Stimulated activated naive CD8-positive, alpha-beta T cell treated with anti-CD3 and anti-CD28 coated beads, Interleukin-15, Interleukin-2, amounts not matched to agents 100 U/mL and 50 U/mL, for 24 hours (primary cell): Measurements from ENCODE around the gene GUCD1.

Experiments
- ATAC-seq: fragments of 150-1000 bp; cut with Tn5 transposase; one replicate; pipeline ENCODE4 v1.10.0; 2021
- DNase-seq: peaks from one replicate; pipeline ENCODE4 v3.0.0; 2021

GUCD1 gene

DNA sequence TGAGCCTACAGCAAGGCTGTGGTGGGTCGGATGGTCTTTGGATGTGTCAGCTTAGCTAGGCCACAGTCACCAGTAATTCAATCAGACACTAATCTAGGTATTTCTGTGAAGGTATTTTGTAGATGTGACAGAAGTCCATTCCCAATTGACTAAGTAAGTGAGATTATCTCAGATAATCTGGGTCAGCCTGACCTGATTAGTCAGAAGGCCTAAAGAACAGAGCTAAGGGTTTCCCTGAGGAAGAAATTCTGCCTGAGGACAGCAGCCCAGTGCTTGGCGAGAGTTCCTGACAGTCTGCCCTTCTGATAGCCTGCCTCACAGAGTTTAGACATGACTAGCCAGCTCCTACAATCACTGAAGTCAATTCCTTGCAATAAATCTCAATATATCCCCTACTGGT lies 28.7 kb downstream of the GUCD1 start:
- no peak for ATAC-seq
- no peak for DNase-seq

DNA sequence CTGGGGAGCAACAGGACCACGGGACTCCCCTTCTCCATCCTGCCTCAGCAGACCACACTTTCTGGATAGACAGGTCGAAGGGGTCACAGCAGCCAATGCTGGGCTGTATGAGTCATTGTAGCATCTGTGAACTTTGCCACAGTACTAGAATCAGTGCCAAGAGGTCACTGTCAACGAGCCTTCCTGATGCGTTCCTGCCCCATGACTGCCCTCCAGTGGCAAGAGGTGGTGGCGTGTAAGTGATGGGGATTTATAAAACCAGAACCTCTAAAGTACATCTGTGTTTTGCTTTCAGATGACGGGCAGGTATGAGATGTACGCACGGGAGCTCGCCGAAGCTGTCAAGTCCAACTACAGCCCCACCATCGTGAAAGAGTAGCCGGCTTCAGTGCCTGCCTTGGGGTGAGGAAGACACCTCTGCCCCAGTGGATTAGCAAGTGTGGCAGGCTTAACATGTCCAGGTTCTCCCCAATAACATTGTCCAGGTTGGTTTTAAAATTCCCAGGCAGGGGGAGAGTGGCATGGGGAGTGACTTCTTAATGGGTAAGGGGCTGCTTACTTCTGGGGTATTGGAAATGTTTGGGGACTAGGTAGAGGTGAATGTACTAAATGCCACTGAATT lies 29.4 kb downstream of the GUCD1 start:
- peak; percentile 94 for ATAC-seq
- peak; percentile 84 for DNase-seq

DNA sequence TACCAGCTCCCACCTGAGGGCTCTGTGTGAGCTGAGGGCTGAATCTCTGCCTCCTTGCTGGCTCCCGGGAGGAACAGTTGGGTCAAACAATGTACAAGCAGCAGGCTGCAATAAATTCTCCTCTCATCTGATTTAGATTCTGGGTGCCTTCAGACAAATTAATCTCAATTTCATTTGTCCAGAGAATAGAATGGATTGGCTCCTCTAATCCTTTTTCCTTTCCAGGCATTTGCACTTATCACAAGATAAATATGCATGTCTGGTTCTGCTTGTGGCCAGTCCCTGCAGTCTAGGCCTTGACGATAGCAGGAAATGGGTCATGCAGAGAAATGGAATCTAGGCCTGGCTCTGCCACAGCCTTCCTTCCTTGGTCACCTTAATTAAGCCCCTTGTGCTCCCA lies 31.1 kb downstream of the GUCD1 start:
- DNase-seq (no peak), ATAC-seq (no peak)

DNA sequence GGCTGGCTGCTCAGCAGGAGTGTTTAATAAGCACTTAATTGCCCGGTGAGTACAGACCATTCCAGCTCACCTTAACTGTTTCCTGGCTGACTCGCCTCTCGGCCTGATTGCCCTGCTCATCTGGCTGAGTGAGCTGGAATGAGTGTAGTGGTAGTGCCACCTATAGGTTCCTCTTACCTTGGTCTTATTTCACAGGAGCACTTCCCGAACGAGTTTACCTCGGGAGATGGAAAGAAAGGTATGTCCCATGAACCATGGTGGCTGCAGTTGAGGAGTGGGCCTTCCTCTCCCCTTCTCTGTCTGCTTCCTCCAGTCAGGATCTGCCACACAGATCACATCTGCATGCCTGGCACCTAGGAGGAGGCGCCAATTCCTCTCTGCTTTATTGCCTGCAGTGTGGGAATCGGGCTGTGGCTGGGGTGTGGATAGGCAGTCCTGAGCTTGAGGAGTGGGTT lies 33.1 kb downstream of the GUCD1 start:
- ATAC-seq = peak; percentile 63
- DNase-seq = peak; percentile 43

DNA sequence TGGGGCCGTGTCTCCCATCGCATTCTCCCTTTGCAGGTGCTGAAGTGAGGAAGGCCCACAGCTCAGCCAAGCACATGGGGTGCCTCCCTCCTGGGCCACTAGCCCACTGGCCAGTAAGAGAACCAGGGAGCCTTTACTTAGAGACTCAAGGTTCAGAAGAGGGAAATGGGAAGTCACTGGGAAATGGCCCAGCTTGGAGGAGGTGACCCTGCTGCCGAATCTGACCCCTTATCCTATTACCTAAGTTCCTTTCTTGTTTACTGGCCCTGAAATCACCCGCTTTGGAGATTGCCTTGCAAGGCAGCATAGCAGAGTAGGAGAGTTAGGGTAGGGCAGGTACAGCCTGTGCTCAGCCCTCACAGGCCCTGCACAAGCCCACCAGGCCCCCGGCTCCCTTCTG lies 35.4 kb downstream of the GUCD1 start:
- DNase-seq = no peak
- no peak for ATAC-seq

DNA sequence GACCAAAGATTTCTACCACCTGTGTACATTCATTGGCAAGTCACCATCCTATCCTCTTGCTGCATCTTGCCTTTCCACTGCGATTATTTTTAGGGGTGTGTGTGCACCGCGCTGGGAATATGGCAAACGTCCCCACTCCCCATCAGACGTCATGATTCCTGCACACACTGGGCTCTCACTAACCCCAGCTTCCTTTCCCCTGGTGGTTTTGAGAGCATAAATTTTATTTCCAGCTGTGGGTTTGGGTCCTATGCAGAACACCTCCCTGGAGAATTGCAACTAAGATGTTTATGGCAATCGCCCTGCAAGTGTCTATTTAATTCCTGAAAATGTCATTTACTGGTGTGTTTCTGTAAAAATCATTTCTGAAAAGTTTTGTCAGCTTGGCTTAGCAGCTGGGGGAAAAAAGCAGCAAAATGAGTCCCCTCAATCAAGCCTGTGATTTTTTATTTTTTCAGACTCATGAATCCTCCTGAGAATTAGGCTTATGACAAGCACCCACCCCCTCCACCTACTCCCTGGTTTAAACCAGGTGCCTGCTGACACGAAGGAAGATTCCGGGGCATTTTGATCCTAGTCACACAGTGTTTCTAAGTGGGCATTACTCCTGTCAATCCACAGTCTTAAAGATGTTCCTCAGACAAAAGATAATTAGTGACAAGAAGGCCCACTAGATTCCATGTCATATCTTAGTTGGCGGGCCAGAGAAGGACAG lies 36.0 kb downstream of the GUCD1 start:
- ATAC-seq (no peak), DNase-seq (no peak)

DNA sequence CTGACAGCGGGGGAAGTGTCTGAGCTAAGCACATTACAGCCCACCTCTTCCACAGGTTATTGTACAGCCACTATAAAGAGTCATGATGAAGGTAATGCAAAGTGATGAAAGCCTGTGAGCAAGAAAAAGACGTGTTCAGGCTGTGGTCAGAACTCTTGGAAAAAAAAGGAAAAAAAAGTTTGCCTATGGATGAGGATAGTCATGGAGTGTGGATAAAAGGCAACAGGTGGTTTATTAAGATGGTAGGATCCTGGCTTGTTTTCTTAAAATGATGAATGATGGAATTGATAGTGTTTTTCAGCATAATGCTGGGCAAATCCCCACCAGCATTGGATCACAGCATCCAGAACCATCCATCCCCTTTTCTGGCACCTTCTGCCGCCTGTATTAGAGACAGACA lies 36.7 kb downstream of the GUCD1 start:
- ATAC-seq (no peak), DNase-seq (no peak)

DNA sequence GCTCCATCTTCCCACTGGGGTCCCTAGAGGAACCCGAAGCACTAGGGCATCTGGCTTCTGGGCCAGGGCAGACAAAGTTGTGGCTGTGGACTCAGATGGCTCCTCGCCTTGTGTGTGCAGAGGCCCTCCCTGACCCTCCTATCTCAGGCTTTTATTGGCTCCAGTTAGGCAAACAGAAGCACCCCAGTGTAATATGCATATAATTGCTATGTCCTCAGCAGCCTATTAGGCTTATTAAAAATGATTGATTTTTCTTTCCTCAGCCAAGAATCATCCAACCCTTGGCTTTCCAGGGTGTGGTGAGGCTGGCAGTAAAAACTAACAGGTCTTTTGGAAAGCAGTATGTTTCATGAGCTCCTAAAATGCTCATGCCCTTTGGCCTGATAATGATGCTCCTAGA lies 37.5 kb downstream of the GUCD1 start:
- ATAC-seq (no peak), DNase-seq (no peak)

DNA sequence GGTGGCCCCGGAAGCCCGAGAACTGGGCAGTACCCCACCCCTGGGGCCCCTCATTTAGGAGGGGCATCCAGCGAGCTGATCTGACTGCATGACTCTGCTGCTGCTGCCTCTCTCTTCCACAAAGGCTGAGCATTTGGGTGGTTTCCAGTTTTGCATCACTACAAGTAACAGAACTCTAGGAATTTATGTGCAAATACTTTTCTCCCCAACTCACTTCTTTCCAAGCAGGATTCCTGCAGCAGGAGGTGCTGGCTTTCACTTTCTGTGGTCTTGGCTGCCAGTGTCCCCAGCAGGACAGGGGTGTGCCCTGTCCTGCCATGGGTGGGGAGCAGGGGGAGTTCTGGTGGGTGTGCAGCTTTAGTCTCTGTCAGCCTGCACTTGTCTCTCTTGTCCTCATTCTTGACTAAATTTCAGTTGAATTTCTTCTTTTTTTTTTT lies 38.6 kb downstream of the GUCD1 start:
- ATAC-seq = no peak
- DNase-seq = no peak

DNA sequence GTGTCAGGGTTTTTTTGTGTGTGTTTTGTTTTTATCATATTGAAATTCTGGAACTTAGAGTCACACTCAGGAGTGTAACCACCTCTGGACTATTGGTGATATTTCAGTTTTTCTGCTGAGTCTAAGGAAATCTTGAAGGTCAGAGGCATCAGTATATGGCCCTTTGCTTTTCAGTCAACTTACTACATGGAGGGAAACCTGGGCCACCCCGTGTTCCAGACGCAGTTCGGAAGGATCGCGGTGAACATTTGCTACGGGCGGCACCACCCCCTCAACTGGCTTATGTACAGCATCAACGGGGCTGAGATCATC lies 40.0 kb downstream of the GUCD1 start:
- DNase-seq = no peak
- ATAC-seq = peak; percentile 2

DNA sequence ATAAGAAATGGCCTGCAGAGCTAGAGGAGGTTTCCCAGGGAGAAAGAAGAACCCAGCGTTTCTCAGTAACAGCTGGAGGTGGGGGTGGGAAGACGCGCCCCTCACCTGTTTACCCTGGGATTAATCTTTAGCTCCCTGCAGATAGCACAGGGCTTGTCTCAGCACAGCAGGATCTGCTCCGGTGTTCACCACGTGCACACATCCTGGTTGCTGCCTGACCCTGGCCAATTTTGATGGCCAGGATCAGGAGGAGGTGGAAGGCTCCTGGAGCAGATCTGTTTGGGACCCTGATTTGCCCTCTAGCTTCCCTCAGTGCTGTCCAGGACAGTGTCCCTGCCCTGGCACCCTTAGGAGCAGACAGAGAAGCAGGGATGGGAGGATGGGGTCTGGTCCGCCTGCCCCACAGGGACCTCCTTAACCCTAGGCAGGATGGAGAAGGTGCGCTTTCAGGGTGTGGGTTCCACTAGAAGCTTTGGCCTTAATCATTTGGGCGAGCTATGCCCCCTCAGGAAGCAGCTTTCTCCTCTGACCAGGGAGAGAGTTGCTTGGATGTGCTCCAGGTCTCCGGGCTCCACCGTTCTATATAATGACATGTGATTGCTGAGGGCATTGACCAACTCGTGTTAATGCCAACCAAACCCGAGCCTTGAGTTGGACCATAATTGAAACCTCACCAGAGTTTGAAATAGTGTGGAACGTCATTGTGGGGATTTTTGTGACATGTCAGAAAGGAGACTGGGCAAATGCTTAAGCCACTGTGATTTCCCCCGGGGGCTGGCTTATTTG lies 40.5 kb downstream of the GUCD1 start:
- no peak for ATAC-seq
- no peak for DNase-seq

DNA sequence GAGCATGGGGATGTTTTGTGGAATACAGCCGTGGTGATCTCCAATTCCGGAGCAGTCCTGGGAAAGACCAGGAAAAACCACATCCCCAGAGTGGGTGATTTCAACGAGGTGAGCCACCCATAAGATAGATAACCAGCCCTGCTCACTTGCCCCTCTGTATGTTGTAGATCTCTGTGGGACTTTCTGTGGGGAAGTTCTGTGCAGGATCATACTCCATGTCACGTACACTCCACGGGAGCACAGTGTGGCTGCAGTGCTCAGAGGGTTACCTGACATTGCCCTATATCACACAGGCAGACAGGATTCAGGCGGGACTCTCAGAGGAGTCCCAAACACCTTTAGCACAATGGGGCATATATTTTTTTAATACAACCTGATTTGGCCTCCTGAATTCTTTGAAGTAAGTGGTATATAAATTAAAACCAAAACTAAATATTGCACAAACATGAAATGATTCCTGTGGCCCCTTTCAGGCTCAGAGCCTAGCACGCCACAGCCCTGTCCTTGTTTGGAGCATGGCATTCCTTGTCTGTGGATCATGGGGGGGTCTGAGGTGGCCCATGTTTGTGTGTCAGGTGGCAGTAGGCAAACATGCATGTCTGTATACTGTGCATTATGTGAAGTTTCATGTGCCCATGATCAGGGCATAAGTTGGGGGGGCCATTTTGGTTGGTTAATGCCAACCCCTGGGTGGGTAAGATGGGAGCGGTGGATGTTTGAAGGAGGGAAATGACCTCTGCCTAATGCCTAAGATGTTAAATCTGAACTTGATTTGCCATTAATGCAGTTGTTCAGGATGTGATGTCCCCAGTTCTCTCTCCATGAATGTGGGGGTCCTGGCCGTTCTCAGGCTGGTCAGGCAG lies 41.3 kb downstream of the GUCD1 start:
- DNase-seq (no peak), ATAC-seq (no peak)

DNA sequence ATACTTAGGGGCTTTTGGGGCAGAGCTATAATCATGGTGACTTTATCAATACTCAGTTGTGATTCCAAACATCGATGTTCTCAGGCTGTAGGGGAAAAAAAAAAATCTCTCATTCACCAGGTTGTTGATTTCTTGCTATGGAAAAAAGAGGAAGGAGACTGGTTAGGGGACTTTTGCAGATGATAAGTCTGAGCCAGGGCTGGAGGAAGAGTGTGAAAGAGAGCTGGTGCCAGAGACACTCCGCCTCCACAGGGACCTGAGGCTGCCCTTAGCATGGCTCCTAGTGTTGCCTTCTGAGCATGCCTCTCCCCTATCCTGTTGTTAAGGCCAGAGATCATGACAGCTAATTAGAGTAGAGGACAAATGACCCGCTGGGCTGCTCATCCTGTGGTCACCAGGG lies 42.9 kb downstream of the GUCD1 start:
- ATAC-seq (no peak), DNase-seq (no peak)

DNA sequence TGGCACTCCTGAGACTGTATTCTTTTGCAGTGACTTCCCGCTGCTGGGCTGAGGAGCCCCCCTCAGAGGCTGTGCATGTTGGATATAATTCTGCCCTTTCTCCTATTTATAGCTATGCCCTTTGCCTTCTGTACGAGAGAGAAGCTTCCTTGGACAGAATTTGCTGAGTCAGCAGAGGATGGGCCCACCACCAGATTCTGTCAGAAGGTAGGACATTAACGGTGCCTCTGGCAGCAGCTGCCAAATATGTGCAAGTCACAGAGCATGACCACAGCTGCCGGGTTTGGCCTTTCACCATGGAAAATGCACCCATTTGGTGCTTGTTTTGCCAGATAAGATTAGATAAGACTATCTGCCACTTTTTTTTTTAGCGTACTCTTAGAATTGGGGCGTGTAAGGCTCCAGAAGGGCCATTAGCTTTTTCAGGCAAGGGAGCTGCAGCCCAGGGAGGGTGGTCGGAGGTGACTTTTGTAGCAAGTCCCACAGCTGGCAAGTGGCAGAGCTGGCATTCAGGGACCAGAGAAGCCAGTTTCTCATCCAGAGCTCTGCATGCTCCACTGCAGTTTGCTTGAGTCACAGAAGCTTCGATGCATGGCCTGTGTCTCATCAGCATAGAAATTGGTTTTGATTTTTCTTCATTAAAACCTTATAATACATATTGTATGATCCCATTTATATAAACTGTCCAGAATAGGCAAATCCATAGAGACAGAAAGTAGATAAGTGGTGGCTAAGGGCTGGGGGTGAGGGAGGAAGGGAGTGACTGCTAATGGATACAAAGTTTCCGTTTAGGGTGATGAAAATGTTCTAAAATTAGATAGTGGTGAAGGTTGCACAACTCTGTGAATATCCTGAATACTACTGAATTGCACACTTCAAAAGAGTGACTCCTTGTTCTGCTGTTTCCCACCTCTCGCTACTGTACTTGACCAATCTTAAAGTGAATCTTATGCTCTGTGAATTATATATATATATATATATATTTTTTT lies 44.0 kb downstream of the GUCD1 start:
- ATAC-seq (peak; percentile 61), DNase-seq (peak; percentile 24)

DNA sequence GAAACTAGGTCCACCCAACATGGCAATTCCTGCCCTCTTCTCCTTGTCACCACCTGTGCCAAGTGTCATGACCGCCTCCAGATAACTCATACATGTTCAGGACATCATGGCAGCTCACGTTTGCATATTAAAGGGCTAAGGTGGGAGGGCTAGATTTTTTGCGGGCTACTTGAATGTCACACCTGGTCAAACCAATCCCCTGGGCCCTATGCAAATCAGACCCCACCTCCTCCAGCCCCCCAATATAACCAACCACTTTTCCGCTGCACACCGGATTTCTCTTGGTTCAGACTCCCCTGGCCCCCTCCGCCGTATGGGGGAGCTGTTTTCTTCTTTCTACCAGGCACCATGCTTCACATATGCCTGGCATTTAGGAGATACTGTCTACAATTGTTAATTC lies 47.2 kb downstream of the GUCD1 start:
- ATAC-seq (no peak), DNase-seq (no peak)

DNA sequence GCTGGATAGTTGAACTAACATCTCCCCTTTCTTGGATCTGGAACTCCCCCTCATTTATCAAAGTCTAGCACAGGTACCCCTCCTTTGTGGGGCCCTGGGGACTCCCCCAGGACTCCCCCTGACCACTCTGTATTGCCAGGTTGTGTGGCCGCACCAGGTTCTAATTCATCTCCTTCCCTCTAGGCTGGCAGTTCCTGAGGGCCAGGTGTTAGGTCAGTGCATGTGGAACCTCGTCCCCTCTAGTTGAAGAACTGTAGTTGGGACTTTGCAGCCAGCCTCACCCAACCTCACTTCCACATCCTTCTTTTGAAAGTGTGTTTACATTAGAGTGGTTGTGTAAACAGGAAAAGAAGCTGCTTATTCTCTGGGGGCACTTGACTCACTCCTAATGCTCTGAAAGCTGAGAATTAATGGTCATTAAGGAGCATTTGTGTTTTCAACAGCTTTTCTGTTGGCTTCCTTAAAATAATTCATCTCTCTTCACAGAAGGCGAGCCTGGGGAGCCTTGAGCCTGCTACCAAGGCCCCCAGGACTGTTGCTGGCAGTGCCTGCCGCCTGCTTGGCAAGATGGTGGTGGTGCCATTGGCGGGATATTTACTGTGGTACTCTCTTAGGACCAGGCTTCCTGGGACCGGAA lies 48.0 kb downstream of the GUCD1 start:
- no peak for DNase-seq
- no peak for ATAC-seq

DNA sequence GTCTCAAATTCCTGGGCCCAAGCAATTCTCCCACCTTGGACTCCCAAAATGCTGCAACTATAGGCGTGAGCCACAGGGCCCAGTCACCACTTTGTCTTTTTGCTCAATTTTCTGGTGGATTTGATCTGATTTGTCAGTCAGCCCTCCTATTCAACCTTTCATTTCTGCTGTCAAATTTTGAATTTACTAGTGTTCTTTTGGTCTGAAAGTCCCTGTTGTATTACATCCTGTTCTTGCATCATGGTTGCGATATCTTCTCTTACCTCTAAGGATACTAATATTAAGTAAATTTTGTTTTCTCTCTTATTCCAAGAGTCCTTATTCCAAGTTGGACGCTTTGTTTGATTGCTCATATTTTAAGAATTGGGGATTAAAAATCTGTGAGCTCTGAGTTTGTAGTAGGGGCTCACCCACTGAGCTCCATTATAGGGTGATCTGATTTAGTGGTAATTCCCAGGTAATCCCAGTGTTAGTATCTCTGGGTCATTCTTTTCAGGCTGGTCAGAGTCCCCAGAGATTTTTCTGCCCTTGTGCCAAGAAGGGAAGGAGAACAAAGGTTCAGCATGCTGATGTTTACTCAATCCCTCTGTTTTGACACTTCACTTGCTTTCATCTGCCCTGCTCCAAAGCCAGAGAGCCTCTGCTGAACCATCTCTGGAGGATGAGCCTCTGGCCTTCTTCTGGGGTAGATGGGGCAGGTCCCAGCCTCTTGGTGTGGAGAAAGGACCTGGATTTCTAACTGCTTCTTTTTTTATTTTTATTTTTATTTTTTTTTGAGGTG lies 49.8 kb downstream of the GUCD1 start:
- no peak for ATAC-seq
- DNase-seq = no peak

DNA sequence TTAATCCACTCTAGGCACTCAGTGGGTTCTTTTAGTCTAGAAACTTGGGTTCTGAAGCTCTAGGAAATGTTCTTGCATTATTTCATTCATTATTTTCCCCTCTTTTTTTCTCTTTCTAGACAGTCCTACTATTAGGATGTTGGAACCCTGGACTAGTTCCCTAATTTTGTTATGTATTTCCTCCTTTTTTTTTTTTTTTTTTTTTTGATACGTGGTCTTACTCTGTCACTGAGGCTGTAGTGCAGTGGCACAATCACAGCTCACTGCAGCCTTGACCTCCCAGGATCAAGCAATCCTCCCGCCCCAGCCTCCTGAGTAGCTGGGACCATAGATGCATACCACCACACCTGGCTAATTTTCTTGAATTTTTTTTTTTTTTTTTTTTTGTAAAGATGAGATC lies 50.4 kb downstream of the GUCD1 start:
- ATAC-seq (no peak), DNase-seq (no peak)

DNA sequence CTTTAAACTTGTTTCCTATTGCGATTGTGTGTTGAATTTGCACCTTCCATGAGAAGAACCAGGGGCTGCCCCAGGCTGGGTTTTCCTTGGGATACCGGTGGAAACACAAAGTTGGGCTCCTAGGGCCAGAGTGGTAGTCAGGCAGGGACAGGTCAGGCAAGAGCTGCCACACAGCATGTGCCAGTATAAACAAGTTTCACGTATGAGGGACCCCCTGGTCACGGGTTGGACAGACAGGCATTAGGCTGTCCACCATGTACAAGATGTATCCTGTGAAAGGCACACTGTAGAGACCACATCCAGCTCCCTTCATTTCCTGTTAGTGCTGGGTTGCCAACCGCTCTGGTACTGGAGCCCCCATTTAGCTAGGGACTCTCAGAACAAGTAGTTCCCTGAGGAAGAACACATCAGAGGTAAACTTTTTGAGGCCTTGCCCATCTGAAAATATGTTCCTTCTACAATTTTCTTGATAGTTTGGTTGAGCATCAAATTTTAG lies 51.0 kb downstream of the GUCD1 start:
- ATAC-seq (no peak), DNase-seq (no peak)
